Measurements from ENCODE around the gene VBP1.
"Not testable (repeated sequence)": the region's sequence is repeated elsewhere in the genome, so short reads cannot be mapped to it uniquely, and the experiment has no call there.

VBP1 gene

DNA sequence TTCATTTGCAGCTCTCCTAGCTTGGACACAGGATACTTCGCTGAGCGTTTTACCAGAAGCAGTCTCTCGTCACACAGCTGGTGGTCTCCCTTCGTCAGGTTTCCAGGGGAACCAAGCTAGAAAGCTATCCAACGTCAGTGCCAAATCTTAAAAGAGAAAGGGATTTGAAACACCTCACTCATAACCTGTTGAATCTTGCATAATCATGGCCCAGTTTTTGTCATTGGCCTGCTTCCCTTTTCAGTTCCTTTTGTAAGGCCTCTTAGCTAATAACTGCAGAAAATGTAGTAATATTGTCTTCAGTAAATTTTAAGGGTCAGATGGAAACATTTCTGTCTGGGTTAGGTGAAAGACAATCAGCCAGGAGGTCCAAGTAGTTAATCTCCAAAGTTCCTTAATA, 26.0 kb downstream of the VBP1 start:
- Mint-ChIP-seq H3K27ac (no peak overlapping the region), H3K36me3 (peaks cover 2% of the 10 kb centered on the region), H3K27me3 (no peaks in the 10 kb centered on the region), H3K4me3 (no peak overlapping the region), H3K9me3 (ENCODE audit: low read depth) (no peaks in the 10 kb centered on the region), H3K4me1 (ENCODE audit: low read depth) (no peaks in the 10 kb centered on the region)

DNA sequence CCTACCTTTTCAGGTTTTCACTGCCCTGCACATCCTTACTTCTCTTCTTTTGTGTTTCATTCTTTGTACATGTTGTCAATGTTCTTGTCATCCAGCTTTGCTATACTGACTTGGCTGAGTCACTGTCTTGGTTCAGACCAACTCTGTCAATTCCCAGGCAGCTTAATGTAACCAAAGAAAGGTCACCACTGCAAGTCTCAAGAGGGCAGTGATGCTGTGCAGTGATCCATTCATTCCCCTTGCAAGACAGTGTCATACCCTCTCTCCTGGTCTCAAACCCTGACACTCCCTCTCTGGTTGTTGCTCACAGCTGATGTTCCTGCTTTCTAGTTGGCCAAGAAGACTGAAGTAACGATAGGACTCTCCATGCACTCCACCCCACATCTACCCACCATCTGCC, 30.5 kb downstream of the VBP1 start:
- Mint-ChIP-seq H3K27ac (no peak overlapping the region), H3K27me3 (no peaks in the 10 kb centered on the region), H3K4me3 (no peak overlapping the region), H3K36me3 (no peaks in the 10 kb centered on the region), H3K4me1 (ENCODE audit: low read depth) (no peaks in the 10 kb centered on the region), H3K9me3 (ENCODE audit: low read depth) (no peaks in the 10 kb centered on the region)

DNA sequence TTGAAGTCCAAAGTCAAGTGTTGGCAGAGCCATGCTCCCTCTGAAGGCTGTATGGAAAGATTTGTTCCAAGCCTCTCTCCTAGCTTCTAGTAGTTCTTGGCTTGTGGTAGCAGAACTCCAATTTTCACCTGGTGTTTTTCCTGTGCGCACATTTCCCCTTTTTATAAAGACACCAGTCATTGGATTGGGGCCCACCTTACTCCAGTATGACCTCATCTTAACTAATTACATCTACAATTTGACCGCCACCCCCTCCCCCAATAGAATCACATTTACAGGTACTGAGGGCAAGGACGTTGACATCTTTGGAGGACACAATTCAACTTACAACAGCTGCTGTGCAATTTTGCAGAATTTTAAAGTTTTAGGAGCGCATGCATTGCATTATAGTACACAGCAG, 31.2 kb downstream of the VBP1 start:
- H3K4me1 Mint-ChIP-seq (ENCODE audit: low read depth): no peaks in the 10 kb centered on the region

DNA sequence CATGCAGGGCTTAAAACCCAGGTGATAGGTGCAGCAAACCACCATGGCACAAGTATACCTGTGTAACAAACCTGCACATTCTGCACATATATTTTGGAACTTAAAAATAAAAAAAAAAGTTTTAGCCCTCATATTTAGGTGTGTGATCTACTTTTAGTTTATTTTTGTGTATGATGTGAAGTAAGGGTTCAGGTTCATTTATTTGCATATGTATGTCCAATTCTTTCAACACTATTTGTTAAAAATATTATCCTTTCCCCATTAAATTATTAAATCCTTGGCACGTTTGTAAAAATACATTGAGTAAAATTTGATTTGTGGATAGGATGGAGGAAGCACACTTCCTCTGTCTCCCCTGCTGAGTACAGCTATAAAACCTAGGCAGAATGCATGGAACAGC, 35.1 kb downstream of the VBP1 start:
- Mint-ChIP-seq H3K4me3 (no peak overlapping the region), H3K9me3 (ENCODE audit: low read depth) (no peaks in the 10 kb centered on the region), H3K36me3 (no peaks in the 10 kb centered on the region), H3K4me1 (ENCODE audit: low read depth) (peaks cover 1% of the 10 kb centered on the region), H3K27me3 (no peaks in the 10 kb centered on the region), H3K27ac (no peak overlapping the region)

More for the DNA sequence above, 31.2 kb downstream of the VBP1 start:
- no peaks in the 10 kb centered on the region for H3K9me3 Mint-ChIP-seq (ENCODE audit: low read depth)
- no peaks in the 10 kb centered on the region for H3K36me3 Mint-ChIP-seq
- no peak overlapping the region for H3K4me3 Mint-ChIP-seq
- no peaks in the 10 kb centered on the region for H3K27me3 Mint-ChIP-seq
- H3K27ac Mint-ChIP-seq: no peak overlapping the region

DNA sequence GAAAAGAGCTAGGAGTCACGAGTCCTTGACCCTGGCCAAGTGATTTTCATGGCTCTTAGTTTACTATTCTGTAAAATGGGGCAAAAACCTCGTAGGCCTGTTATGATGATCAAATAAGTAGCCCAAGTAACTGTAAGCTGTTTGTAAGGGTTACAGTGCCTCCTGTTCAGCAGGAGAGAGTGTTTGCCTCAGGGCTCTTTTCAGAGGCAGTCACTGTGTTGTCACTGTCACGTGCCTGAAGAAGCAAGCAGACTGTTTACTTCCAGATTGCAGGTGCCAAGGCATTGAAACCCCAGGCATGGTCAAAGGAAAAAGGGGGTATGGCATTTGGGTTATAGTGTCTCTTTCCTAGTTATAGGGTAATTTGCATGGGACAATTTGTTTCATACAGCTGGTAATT, 43.5 kb downstream of the VBP1 start:
- Mint-ChIP-seq H3K36me3 (peaks cover 4% of the 10 kb centered on the region), H3K9me3 (ENCODE audit: low read depth) (no peaks in the 10 kb centered on the region), H3K27me3 (no peaks in the 10 kb centered on the region), H3K27ac (no peak overlapping the region), H3K4me3 (no peak overlapping the region), H3K4me1 (ENCODE audit: low read depth) (peaks cover 28% of the 10 kb centered on the region)

DNA sequence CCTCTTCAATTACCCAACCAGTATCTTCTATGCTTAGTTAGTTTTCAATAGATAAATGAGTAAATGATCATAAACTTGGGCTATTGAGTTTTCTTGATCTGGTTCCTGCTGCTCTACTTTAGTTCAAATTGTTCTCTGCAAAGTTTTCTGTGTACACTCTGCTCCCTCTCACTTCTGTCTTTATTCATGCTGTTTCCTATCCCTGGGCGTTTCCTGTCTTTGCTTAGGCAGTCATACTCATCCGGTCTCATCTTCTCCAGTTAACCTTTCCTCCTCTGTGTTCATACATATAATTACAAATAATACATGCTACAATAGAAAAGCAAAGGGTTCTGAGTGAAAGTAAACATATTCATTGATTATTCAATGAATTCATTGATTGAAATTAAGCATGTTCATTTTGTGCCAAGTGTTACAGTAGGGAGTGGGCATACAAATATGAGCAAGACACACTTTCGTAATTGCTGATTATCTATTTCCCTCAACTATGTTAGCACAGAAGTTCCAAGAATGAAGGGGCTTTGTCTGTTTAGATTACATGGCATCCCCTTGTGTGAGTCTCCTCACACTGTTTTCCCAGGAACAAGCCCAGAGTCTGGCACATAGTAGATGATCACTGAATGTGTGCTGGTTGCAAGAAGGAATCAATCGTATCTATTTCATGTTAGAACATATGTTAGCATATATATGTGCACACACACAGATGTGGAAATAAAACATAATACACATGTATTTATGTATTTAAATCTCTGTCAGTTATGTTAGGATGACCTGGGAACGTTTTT, 46.9 kb downstream of the VBP1 start:
- Mint-ChIP-seq H3K36me3 (peaks cover 4% of the 10 kb centered on the region), H3K27me3 (no peaks in the 10 kb centered on the region), H3K9me3 (ENCODE audit: low read depth) (no peaks in the 10 kb centered on the region), H3K27ac (peak overlapping the region; percentile 90), H3K4me3 (peak overlapping the region; percentile 81), H3K4me1 (ENCODE audit: low read depth) (peaks cover 28% of the 10 kb centered on the region)

DNA sequence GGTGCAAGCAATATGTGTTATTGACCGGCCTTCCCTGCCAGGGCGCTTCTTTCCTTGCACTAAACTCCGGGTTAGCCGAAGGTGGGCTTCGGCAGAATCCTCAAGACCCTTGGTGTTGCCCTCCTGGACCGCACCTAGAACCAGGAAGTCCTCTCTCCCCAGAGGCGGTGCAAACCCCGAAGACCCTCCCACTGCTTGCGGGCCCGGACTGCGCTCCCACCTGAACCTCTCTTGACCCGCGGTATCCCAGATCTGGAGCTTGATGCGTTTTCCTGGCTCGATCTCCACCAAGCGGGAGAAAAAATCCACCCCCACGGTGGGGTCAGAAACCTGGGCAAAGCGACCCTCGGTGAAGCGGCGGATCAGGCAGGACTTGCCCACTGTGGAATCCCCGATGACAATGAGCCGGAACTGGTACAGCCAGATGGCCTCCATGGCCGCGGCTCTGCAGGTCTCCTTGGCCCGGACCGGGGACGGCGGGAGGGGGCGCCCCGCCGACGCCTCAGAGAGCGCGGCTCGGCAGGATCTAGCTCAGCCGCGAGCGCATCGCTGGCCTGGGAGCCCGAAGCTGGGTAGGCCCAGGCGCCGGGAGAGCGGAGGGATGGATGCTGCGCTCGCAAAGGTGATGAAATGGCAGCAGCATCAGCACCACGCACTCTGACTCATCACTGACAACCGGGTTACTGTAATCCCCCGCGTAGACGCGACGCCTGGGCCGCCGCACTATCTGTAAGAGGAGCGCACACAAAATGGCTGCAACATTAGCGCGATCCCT, 47.8 kb downstream of the VBP1 start, which contains the start of gene RAB39B:
Gene RAB39B (minus strand): TSS at position 638 of the 775 bp plus-strand sequence. CDS start 203 bp downstream, at position 435.
- peak within 1 kb of the TSS; percentile 90 for H3K27ac Mint-ChIP-seq
- peaks cover 29% of the 10 kb centered on the region for H3K4me1 Mint-ChIP-seq (ENCODE audit: low read depth)
- H3K4me3 Mint-ChIP-seq: peak within 1 kb of the TSS; percentile 81
- H3K36me3 Mint-ChIP-seq: peaks cover 4% of the 10 kb centered on the region
- no peaks in the 10 kb centered on the region for H3K9me3 Mint-ChIP-seq (ENCODE audit: low read depth)
- H3K27me3 Mint-ChIP-seq: no peaks in the 10 kb centered on the region

DNA sequence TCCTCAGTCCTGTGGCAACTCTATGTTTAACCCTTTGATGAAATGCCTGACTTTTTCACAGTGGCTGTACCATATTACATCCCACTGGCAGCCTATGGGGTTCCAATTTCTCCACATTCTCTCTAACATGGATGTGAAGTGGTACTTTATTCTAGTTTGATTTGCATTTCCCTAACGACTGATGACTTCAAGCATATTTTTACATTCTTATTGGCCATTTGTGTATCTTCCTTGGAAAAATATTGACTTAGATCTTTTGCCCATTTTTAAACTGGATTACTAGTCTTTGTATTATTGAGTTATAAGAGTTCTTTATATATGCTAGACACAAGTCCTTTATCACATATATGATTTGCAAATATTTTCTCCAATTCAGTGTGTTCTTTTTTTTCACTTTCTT, 50.2 kb downstream of the VBP1 start:
- Mint-ChIP-seq H3K4me3 (no peak overlapping the region), H3K27ac (no peak overlapping the region), H3K4me1 (ENCODE audit: low read depth) (peaks cover 24% of the 10 kb centered on the region), H3K9me3 (ENCODE audit: low read depth) (no peaks in the 10 kb centered on the region), H3K27me3 (no peaks in the 10 kb centered on the region), H3K36me3 (no peaks in the 10 kb centered on the region)

DNA sequence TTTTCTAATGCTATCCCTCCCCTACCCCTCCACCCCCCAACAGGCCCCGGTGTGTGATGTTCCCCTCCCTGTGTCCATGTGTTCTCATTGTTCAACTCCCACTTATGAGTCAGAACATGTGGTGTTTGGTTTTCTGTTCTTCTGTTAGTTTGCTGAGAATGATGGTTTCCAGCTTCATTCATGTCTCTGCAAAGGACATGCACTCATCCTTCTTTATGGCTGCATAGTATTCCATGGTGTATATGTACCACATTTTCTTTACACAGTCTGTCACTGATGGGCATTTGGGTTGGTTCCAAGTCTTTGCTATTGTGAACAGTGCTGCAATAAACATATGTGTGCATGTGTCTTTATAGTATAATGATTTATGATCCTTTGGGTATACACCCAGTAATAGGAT, 51.7 kb downstream of the VBP1 start:
- not testable (repeated sequence) for H3K36me3 Mint-ChIP-seq; H3K4me3 Mint-ChIP-seq; H3K9me3 Mint-ChIP-seq (ENCODE audit: low read depth); H3K27me3 Mint-ChIP-seq; H3K27ac Mint-ChIP-seq
- peaks cover 14% of the 10 kb centered on the region for H3K4me1 Mint-ChIP-seq (ENCODE audit: low read depth)

DNA sequence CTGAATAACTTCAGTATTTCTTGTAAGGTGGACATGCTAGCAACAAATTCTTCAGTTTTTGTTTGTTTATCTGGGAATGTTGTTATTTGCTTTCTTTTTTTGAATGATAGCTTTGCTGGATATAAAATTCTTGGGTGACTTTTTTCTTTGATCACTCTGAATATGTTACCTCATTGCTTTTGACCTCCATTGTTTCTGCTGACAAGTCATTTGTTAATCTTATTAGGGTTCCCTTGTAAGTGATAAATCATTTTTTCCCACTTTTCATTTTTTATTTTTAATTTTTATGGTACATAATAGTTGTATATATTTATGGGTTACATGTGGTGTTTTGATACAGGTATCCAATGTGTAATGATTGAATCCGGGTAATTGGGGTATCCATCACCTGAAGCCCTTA, 54.7 kb downstream of the VBP1 start:
- peaks cover 2% of the 10 kb centered on the region for H3K4me1 Mint-ChIP-seq (ENCODE audit: low read depth)
- no peak overlapping the region for H3K27ac Mint-ChIP-seq
- no peaks in the 10 kb centered on the region for H3K36me3 Mint-ChIP-seq
- no peak overlapping the region for H3K4me3 Mint-ChIP-seq
- H3K9me3 Mint-ChIP-seq (ENCODE audit: low read depth): no peaks in the 10 kb centered on the region
- H3K27me3 Mint-ChIP-seq: no peaks in the 10 kb centered on the region

DNA sequence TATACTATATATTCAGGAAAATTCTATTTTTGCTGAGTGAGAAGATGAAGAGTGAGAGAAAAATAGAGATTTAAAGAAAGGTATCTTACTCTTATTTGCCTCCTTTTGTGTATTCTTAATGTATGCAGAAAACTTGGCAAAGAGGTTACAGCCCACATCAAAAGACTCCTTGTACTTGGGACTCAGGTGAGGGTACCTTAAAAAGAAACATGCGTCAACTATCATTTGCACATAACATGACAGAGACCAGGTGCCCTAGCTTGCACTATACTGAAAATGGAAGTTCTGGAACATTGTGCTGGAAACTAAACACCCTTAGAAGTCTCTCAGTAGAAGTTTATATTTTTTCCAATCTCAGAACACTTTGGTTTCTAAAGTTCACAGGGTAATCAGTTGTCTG, 63.6 kb downstream of the VBP1 start:
- Mint-ChIP-seq H3K4me3 (no peak overlapping the region), H3K27me3 (no peaks in the 10 kb centered on the region), H3K4me1 (ENCODE audit: low read depth) (peaks cover 10% of the 10 kb centered on the region), H3K27ac (no peak overlapping the region), H3K9me3 (ENCODE audit: low read depth) (no peaks in the 10 kb centered on the region), H3K36me3 (no peaks in the 10 kb centered on the region)

Data from activated naive CD8-positive, alpha-beta T cell (primary cell).